Adrenal gland (tissue), 5 donors: ENCODE results near the gene TBX1.

Source experiments
- POLR2A ChIP-seq, 2 donors: fragments of 450-650 bp; IDR thresholded peaks; one replicate each; pipeline ENCODE4 v1.6.1; 2017; ENCODE audit warnings: antibody characterized with exemption in 2 of 2, mild to moderate bottlenecking in 2 of 2, moderate library complexity in 1 of 2
- TF ChIP-seq, protein P1 (sequence below), 6 experiments: fragments of 450-650 bp in 4 of 6; fragments of 200-600 bp in 2 of 6; sonication (generic) in 1 of 6; IDR thresholded peaks; 1 replicate in 5 of 6; 2 replicates in 1 of 6; pipeline versions ENCODE4 v1.5.1 to v1.8.0; 2016 to 2021; ENCODE audit warnings: antibody characterized with exemption in 6 of 6, mild to moderate bottlenecking in 2 of 6, moderate library complexity in 1 of 6
- donor health status: DM: no; HTN: no; CAD: no.

DNA sequence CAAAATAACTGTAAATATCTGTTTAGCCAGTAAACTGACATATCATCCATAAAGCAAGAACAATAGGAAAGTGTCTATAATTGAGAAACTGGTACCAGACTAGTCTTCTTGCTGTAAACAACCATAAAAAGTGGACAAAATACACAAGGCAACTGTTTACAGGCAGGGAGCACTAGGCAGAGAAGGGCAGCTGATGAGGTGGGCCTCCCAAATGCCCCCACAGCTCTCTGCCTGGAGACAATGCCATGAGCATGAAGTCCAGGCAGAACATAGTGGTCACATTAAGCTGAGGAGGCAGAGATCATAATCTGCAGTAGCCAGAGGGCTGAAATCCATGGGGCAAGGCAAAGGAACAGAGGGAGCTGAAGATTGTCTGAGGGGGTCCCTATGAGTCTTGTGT, 30.7 kb downstream of the TBX1 start:
- no peak for TF ChIP-seq POLR2A (IDR thresholded peaks at IDR 0.05)
- TF ChIP-seq, protein P1, sequence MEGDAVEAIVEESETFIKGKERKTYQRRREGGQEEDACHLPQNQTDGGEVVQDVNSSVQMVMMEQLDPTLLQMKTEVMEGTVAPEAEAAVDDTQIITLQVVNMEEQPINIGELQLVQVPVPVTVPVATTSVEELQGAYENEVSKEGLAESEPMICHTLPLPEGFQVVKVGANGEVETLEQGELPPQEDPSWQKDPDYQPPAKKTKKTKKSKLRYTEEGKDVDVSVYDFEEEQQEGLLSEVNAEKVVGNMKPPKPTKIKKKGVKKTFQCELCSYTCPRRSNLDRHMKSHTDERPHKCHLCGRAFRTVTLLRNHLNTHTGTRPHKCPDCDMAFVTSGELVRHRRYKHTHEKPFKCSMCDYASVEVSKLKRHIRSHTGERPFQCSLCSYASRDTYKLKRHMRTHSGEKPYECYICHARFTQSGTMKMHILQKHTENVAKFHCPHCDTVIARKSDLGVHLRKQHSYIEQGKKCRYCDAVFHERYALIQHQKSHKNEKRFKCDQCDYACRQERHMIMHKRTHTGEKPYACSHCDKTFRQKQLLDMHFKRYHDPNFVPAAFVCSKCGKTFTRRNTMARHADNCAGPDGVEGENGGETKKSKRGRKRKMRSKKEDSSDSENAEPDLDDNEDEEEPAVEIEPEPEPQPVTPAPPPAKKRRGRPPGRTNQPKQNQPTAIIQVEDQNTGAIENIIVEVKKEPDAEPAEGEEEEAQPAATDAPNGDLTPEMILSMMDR (IDR thresholded peaks at IDR 0.05): no peak
